SU-DHL-6 (cell line): ENCODE data around the gene ANXA3.

Experiments used
- CTCF ChIP-seq: fragments of 200-600 bp; sonication (generic); IDR thresholded peaks from one replicate; pipeline ENCODE4 v1.5.1; 2017; ENCODE audit warnings: antibody characterized with exemption, mild to moderate bottlenecking, low read length, moderate library complexity; ENCODE audit not compliant: insufficient read depth, poor library complexity, severe bottlenecking
- EZH2phosphoT487 ChIP-seq: fragments of 200-600 bp; sonication (generic), shearing (Covaris generic); conservative IDR thresholded peaks from 2 replicates; pipeline ENCODE4 v1.6.1; 2018; ENCODE audit warnings: mild to moderate bottlenecking, antibody characterized with exemption, low read length, moderate library complexity, mixed read lengths

- no peak for TF ChIP-seq CTCF
- TF ChIP-seq EZH2phosphoT487: no peak
Measured at GRCh38 chr4:78519962-78520361, 31.6 kb upstream of the ANXA3 start.
